K562 (cell line): ENCODE data around the gene SPTAN1. TPM values are rescaled to one million over a fixed set of nuclear protein-coding genes. Genes with fewer than 3 reads are reported as not detected.

Experiments used
- ADNP ChIP-seq: fragments of 200-800 bp; sonication (Bioruptor generic); IDR thresholded peaks from 2 replicates; pipeline ENCODE4 v1.6.1; 2016; ENCODE audit warnings: missing genetic modification characterization, missing compliant biosample characterization
- BMI1 ChIP-seq: fragments of 150-350 bp; IDR thresholded peaks from 2 replicates; pipeline ENCODE4 v1.6.1; 2014; ENCODE audit warnings: low read length
- BRD9 ChIP-seq: fragments of 450-650 bp; IDR thresholded peaks from 2 replicates; pipeline ENCODE4 v1.6.1; 2018; ENCODE audit warnings: low read depth; ENCODE audit not compliant: partially characterized antibody
- CBX2 ChIP-seq: fragments of 200-600 bp; sonication (generic); IDR thresholded peaks from one replicate; pipeline ENCODE4 v1.6.1; 2012; ENCODE audit warnings: mild to moderate bottlenecking, low read length, inconsistent platforms; ENCODE audit not compliant: insufficient read depth, poor library complexity, severe bottlenecking
- GTF2F1 ChIP-seq: IDR thresholded peaks from 2 replicates; pipeline ENCODE4 v1.6.1; 2011; ENCODE audit warnings: low read depth, low read length, improper control_type of control experiment
- HDGF ChIP-seq: fragments of 450-650 bp; IDR thresholded peaks from 2 replicates; pipeline ENCODE4 v1.6.1; 2016
- PHF21A ChIP-seq: fragments of 450-650 bp; IDR thresholded peaks from 2 replicates; pipeline ENCODE4 v1.6.1; 2017; ENCODE audit warnings: low read depth, borderline replicate concordance
- POLR2G ChIP-seq: fragments of 200-400 bp; formaldehyde crosslinking; IDR thresholded peaks from 2 replicates; pipeline ENCODE4 v1.6.1; 2017; ENCODE audit warnings: low read depth, mild to moderate bottlenecking, antibody characterized with exemption, low read length, moderate library complexity
- PPARD ChIP-seq: fragments of 250-450 bp; sonication (Bioruptor Pico); IDR thresholded peaks from 2 replicates; pipeline ENCODE4 v1.8.0; 2022; ENCODE audit warnings: inconsistent platforms, mild to moderate bottlenecking, moderate library complexity
- RNF2 ChIP-seq: sonication (generic); IDR thresholded peaks from 2 replicates; pipeline ENCODE4 v1.6.1; 2016
- SNRNP70 ChIP-seq: fragments of 200-400 bp; formaldehyde crosslinking; optimal IDR thresholded peaks from 2 replicates; pipeline ENCODE3; 2017; ENCODE audit warnings: low read depth, low read length
- ZNF175 ChIP-seq: fragments of 200-800 bp; sonication (Bioruptor generic); IDR thresholded peaks from 2 replicates; pipeline ENCODE4 v1.6.1; 2016; ENCODE audit warnings: low read depth, mild to moderate bottlenecking, missing genetic modification characterization, missing compliant biosample characterization
- ZNF253 ChIP-seq: fragments of 250-450 bp; sonication (Bioruptor Pico); conservative IDR thresholded peaks from 2 replicates; pipeline ENCODE4 v1.6.1; 2021; ENCODE audit warnings: mild to moderate bottlenecking
- polyA plus RNA-seq, 8 experiments: library from polyadenylated mRNA; depleted of rRNA in 4 of 8; stranded (reverse) in 5 of 8; unstranded in 3 of 8; fragments of >200 nt; fragmentation: Nextera tagmentation in 2 of 8; fragmentation: Illumina TruSeq in 1 of 8; extraction: Ambion mirVana in 2 of 8; extraction: Trizol in 1 of 8; gene quantifications; 2 replicates each; pipeline versions ENCODE4 v1.2.1 to v1.2.3, GENCODE V29; 2011 to 2014; ENCODE audit warnings: inconsistent platforms in 1 of 8, missing spikeins in 1 of 8
- total RNA-seq, 7 experiments: library from RNA; depleted of rRNA in 6 of 7; stranded (reverse); fragments of >200 nt in 6 of 7; fragmentation: Illumina TruSeq in 2 of 7; extraction: Trizol in 2 of 7; gene quantifications; 2 replicates each; pipeline versions ENCODE4 v1.2.1 to v1.2.3, GENCODE V29; 2011 to 2021; ENCODE audit warnings: low replicate concordance in 1 of 7
- TF ChIP-seq, protein P1 (sequence below): sonication (generic); formaldehyde crosslinking; IDR thresholded peaks from 2 replicates; pipeline ENCODE4 v1.8.0; 2022; ENCODE audit warnings: mild to moderate bottlenecking, missing genetic modification reagents, borderline replicate concordance
- TF ChIP-seq, protein P2 (sequence below): sonication (generic); formaldehyde crosslinking; IDR thresholded peaks from 2 replicates; pipeline ENCODE4 v1.8.1; 2023; ENCODE audit warnings: missing genetic modification reagents, mild to moderate bottlenecking, borderline replicate concordance
- TF ChIP-seq, protein P3 (sequence below), 2 experiments: fragments of 200-800 bp in 1 of 2; sonication (Bioruptor generic) in 1 of 2; sonication (generic) in 1 of 2; formaldehyde crosslinking in 1 of 2; IDR thresholded peaks in 1 of 2; conservative IDR thresholded peaks in 1 of 2; 2 replicates each; pipeline versions ENCODE4 v1.5.0 to v1.6.1; 2016 to 2020; ENCODE audit warnings: missing compliant biosample characterization in 1 of 2, missing genetic modification characterization in 1 of 2, missing genetic modification reagents in 1 of 2
- TF ChIP-seq, protein P4 (sequence below): fragments of 250-450 bp; sonication (Bioruptor Pico); IDR thresholded peaks from 2 replicates; pipeline ENCODE4 v1.8.0; 2021; ENCODE audit warnings: borderline replicate concordance, mild to moderate bottlenecking, moderate library complexity; ENCODE audit not compliant: poor library complexity, severe bottlenecking
- TF ChIP-seq, protein P5 (sequence below): fragments of 450-650 bp; conservative IDR thresholded peaks from 2 replicates; pipeline ENCODE4 v1.6.1; 2016; ENCODE audit warnings: missing genetic modification characterization, low read depth, mild to moderate bottlenecking, control low read depth, missing compliant biosample characterization

Gene SPTAN1
- total and polyA plus RNA-seq, 9 of the 15 experiments (the other 6 are each of a cell fraction or from before 2014, with no cell fraction given) = 1.5 to 13.5 (median 6.8) TPM

DNA sequence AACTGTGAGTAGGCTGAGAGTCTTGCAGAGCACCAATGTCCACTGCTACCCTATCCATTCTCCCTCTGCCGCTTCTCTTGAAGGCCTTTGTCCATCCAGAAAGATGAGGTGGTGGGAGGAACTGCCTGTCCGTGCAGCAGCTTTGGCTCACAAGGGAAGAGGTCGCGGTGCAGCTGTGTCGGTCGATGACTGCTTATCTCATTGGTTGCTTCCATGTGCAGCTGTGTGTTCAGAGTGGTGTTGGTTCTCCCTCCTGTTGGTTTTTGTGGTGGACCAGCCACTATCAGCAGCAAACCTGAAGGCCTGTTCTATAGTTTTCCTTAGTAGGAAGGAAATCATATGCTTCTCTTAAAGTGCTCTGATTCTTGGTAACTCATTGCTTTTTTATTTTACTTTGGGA, 40.7 kb downstream of the SPTAN1 start (continued):
- TF ChIP-seq, protein P1, sequence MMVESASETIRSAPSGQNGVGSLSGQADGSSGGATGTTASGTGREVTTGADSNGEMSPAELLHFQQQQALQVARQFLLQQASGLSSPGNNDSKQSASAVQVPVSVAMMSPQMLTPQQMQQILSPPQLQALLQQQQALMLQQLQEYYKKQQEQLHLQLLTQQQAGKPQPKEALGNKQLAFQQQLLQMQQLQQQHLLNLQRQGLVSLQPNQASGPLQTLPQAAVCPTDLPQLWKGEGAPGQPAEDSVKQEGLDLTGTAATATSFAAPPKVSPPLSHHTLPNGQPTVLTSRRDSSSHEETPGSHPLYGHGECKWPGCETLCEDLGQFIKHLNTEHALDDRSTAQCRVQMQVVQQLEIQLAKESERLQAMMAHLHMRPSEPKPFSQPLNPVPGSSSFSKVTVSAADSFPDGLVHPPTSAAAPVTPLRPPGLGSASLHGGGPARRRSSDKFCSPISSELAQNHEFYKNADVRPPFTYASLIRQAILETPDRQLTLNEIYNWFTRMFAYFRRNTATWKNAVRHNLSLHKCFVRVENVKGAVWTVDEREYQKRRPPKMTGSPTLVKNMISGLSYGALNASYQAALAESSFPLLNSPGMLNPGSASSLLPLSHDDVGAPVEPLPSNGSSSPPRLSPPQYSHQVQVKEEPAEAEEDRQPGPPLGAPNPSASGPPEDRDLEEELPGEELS (CRISPR knock-in tag) = no peak
- TF ChIP-seq, protein P2, sequence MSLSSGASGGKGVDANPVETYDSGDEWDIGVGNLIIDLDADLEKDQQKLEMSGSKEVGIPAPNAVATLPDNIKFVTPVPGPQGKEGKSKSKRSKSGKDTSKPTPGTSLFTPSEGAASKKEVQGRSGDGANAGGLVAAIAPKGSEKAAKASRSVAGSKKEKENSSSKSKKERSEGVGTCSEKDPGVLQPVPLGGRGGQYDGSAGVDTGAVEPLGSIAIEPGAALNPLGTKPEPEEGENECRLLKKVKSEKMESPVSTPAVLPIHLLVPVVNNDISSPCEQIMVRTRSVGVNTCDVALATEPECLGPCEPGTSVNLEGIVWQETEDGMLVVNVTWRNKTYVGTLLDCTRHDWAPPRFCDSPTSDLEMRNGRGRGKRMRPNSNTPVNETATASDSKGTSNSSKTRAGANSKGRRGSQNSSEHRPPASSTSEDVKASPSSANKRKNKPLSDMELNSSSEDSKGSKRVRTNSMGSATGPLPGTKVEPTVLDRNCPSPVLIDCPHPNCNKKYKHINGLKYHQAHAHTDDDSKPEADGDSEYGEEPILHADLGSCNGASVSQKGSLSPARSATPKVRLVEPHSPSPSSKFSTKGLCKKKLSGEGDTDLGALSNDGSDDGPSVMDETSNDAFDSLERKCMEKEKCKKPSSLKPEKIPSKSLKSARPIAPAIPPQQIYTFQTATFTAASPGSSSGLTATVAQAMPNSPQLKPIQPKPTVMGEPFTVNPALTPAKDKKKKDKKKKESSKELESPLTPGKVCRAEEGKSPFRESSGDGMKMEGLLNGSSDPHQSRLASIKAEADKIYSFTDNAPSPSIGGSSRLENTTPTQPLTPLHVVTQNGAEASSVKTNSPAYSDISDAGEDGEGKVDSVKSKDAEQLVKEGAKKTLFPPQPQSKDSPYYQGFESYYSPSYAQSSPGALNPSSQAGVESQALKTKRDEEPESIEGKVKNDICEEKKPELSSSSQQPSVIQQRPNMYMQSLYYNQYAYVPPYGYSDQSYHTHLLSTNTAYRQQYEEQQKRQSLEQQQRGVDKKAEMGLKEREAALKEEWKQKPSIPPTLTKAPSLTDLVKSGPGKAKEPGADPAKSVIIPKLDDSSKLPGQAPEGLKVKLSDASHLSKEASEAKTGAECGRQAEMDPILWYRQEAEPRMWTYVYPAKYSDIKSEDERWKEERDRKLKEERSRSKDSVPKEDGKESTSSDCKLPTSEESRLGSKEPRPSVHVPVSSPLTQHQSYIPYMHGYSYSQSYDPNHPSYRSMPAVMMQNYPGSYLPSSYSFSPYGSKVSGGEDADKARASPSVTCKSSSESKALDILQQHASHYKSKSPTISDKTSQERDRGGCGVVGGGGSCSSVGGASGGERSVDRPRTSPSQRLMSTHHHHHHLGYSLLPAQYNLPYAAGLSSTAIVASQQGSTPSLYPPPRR = no peak
- no peak for TF ChIP-seq BRD9
- no peak for TF ChIP-seq HDGF
- TF ChIP-seq CBX2 = no peak
- TF ChIP-seq SNRNP70 = no peak
- TF ChIP-seq BMI1 = no peak
- TF ChIP-seq, protein P3, sequence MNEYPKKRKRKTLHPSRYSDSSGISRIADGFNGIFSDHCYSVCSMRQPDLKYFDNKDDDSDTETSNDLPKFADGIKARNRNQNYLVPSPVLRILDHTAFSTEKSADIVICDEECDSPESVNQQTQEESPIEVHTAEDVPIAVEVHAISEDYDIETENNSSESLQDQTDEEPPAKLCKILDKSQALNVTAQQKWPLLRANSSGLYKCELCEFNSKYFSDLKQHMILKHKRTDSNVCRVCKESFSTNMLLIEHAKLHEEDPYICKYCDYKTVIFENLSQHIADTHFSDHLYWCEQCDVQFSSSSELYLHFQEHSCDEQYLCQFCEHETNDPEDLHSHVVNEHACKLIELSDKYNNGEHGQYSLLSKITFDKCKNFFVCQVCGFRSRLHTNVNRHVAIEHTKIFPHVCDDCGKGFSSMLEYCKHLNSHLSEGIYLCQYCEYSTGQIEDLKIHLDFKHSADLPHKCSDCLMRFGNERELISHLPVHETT (CRISPR knock-in tag; conservative IDR thresholded peaks at IDR 0.05 in 1 of 2, IDR thresholded peaks at IDR 0.05 in 1 of 2) = no peak
- no peak for TF ChIP-seq PPARD (CRISPR knock-in tag)
- no peak for TF ChIP-seq GTF2F1
- no peak for TF ChIP-seq ZNF175
- TF ChIP-seq, protein P4, sequence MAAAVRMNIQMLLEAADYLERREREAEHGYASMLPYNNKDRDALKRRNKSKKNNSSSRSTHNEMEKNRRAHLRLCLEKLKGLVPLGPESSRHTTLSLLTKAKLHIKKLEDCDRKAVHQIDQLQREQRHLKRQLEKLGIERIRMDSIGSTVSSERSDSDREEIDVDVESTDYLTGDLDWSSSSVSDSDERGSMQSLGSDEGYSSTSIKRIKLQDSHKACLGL (CRISPR knock-in tag) = no peak
- no peak for TF ChIP-seq ZNF253 (CRISPR knock-in tag)
- TF ChIP-seq ADNP = no peak
- TF ChIP-seq RNF2 = no peak
- TF ChIP-seq POLR2G = no peak
- TF ChIP-seq, protein P5, sequence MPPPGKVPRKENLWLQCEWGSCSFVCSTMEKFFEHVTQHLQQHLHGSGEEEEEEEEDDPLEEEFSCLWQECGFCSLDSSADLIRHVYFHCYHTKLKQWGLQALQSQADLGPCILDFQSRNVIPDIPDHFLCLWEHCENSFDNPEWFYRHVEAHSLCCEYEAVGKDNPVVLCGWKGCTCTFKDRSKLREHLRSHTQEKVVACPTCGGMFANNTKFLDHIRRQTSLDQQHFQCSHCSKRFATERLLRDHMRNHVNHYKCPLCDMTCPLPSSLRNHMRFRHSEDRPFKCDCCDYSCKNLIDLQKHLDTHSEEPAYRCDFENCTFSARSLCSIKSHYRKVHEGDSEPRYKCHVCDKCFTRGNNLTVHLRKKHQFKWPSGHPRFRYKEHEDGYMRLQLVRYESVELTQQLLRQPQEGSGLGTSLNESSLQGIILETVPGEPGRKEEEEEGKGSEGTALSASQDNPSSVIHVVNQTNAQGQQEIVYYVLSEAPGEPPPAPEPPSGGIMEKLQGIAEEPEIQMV = no peak
- TF ChIP-seq PHF21A = no peak
